Measurements from ENCODE around the gene ELP5.

The ELP5 gene

GRCh38 chr17:7208027-7208571 lies 43.9 kb upstream of the ELP5 start:
- H3K27ac ChIP-seq = no peak overlapping the region
- no peak for TF ChIP-seq CTCF (IDR thresholded peaks at IDR 0.05)

GRCh38 chr17:7208754-7209460 lies 43.1 kb upstream of the ELP5 start:
- no peak overlapping the region for H3K27ac ChIP-seq
- no peak for TF ChIP-seq CTCF (IDR thresholded peaks at IDR 0.05)
- TF ChIP-seq ZFX (IDR thresholded peaks at IDR 0.05; ENCODE audit: borderline replicate concordance) = no peak

- TF ChIP-seq CTCF (IDR thresholded peaks at IDR 0.05) (no peak), ZFX (IDR thresholded peaks at IDR 0.05; ENCODE audit: borderline replicate concordance) (no peak)
- no peak overlapping the region for H3K27ac ChIP-seq
Observed at GRCh38 chr17:7211491-7212273, 40.3 kb upstream of the ELP5 start.

- TF ChIP-seq CTCF (IDR thresholded peaks at IDR 0.05) (peak; percentile 35), ZFX (IDR thresholded peaks at IDR 0.05; ENCODE audit: borderline replicate concordance) (no peak)
- peak overlapping the region; percentile 65; the same call in 1 of the 2 replicates for H3K27ac ChIP-seq
Observed at GRCh38 chr17:7213895-7214299, 38.1 kb upstream of the ELP5 start.

- H3K27ac ChIP-seq = peak overlapping the region; percentile 65
- TF ChIP-seq CTCF (IDR thresholded peaks at IDR 0.05) = peak; percentile 58
- TF ChIP-seq ZFX (IDR thresholded peaks at IDR 0.05; ENCODE audit: borderline replicate concordance) = no peak
Observed at GRCh38 chr17:7214300-7215135, 37.5 kb upstream of the ELP5 start.

GRCh38 chr17:7215136-7215638 lies 36.8 kb upstream of the ELP5 start:
- TF ChIP-seq ZFX (IDR thresholded peaks at IDR 0.05; ENCODE audit: borderline replicate concordance) (no peak), CTCF (IDR thresholded peaks at IDR 0.05) (0 out of 2 replicates have a peak, but pooled peaks have one; percentile 4)
- H3K27ac ChIP-seq = peak overlapping the region; percentile 65

All from 22Rv1 (cell line).